ENCODE measurements around the gene LMAN1L. TPM values are rescaled to one million over a fixed set of nuclear protein-coding genes. Genes with fewer than 3 reads are reported as not detected.

Gene LMAN1L
- polyA plus RNA-seq, 1 donor (not counting 4 experiments of a cell fraction or from before 2014, with no cell fraction given), result not detected

GRCh38 chr15:74851960-74852359, 39.3 kb downstream of the LMAN1L start:
- no peak for TF ChIP-seq EZH2 (IDR thresholded peaks at IDR 0.05; ENCODE audit: low read length)
- no peak for TF ChIP-seq CTCF (optimal IDR thresholded peaks at IDR 0.05 in 1 of 3, IDR thresholded peaks at IDR 0.05 in 1 of 3, conservative IDR thresholded peaks at IDR 0.05 in 1 of 3; ENCODE audit: extremely low read depth in 1 of 3, insufficient read depth in 2 of 3, low read length in 3 of 3)
- Histone ChIP-seq H3K4me2 (ENCODE audit: control insufficient read depth, extremely low read depth, insufficient read depth, low read depth, low read length) (no peak overlapping the region), H3K36me3 (ENCODE audit: control insufficient read depth in 2 of 2, extremely low read depth in 1 of 2, insufficient read depth in 2 of 2, low read length in 2 of 2) (peaks cover 40 to 47% of the 10 kb centered on the region in 2 experiments), H3K27me3 (ENCODE audit: control insufficient read depth, extremely low read depth, insufficient read depth, low read length) (no peaks in the 10 kb centered on the region), H3K79me2 (ENCODE audit: control insufficient read depth, insufficient read depth, low read length) (peaks cover 6% of the 10 kb centered on the region), H3K4me1 (ENCODE audit: control insufficient read depth, extremely low read depth, insufficient read depth, low read length) (peaks cover 10% of the 10 kb centered on the region), H2AFZ (ENCODE audit: control insufficient read depth, low read length) (no peak overlapping the region), H3K9me1 (ENCODE audit: control insufficient read depth, extremely low read depth, insufficient read depth, low read length) (peaks cover 2% of the 10 kb centered on the region), H3K9me3 (ENCODE audit: control insufficient read depth, low read depth, low read length) (no peaks in the 10 kb centered on the region), H3K27ac (ENCODE audit: control insufficient read depth, insufficient read depth, low read length) (no peak overlapping the region), H4K20me1 (ENCODE audit: control insufficient read depth, extremely low read depth, insufficient read depth, low read length) (no peaks in the 10 kb centered on the region), H3K4me3 (ENCODE audit: control insufficient read depth in 2 of 3, extremely low read depth in 1 of 3, insufficient read depth in 2 of 3, low read depth in 1 of 3, low read length in 3 of 3) (no peak overlapping the region), H3K9ac (ENCODE audit: control insufficient read depth, extremely low read depth, insufficient read depth, low read length) (no peak overlapping the region)
- FAIRE-seq (no peak), DNase-seq (ENCODE audit: low read depth, low spot score) (no peak)
- dilution Hi-C loops (cut with MboI; ENCODE audit: extremely low pct_ligation_motif_present, low sequenced_read_pairs), result no loop called here

GRCh38 chr15:74854453-74855022, 41.9 kb downstream of the LMAN1L start:
- DNase-seq (ENCODE audit: low read depth, low spot score) (no peak), FAIRE-seq (no peak)
- peaks cover 13% of the 10 kb centered on the region for H3K79me2 ChIP-seq (ENCODE audit: control insufficient read depth, insufficient read depth, low read length)
- TF ChIP-seq CTCF (optimal IDR thresholded peaks at IDR 0.05 in 1 of 3, IDR thresholded peaks at IDR 0.05 in 1 of 3, conservative IDR thresholded peaks at IDR 0.05 in 1 of 3; ENCODE audit: extremely low read depth in 1 of 3, insufficient read depth in 2 of 3, low read length in 3 of 3) (no peak), EZH2 (IDR thresholded peaks at IDR 0.05; ENCODE audit: low read length) (no peak)
- no peak overlapping the region for H3K4me2 ChIP-seq (ENCODE audit: control insufficient read depth, extremely low read depth, insufficient read depth, low read depth, low read length)
- no peak overlapping the region for H2AFZ ChIP-seq (ENCODE audit: control insufficient read depth, low read length)
- dilution Hi-C loops (cut with MboI; ENCODE audit: extremely low pct_ligation_motif_present, low sequenced_read_pairs), result no loop called here
- peaks cover 21% of the 10 kb centered on the region for H3K4me1 ChIP-seq (ENCODE audit: control insufficient read depth, extremely low read depth, insufficient read depth, low read length)
- peaks cover 6% of the 10 kb centered on the region for H3K9me1 ChIP-seq (ENCODE audit: control insufficient read depth, extremely low read depth, insufficient read depth, low read length)
- no peaks in the 10 kb centered on the region for H3K27me3 ChIP-seq (ENCODE audit: control insufficient read depth, extremely low read depth, insufficient read depth, low read length)
- no peak overlapping the region for H3K27ac ChIP-seq (ENCODE audit: control insufficient read depth, insufficient read depth, low read length)
- no peaks in the 10 kb centered on the region for H3K9me3 ChIP-seq (ENCODE audit: control insufficient read depth, low read depth, low read length)
- no peak overlapping the region for H3K9ac ChIP-seq (ENCODE audit: control insufficient read depth, extremely low read depth, insufficient read depth, low read length)
- H4K20me1 ChIP-seq (ENCODE audit: control insufficient read depth, extremely low read depth, insufficient read depth, low read length), result no peaks in the 10 kb centered on the region
- no peak overlapping the region for H3K4me3 ChIP-seq (ENCODE audit: control insufficient read depth in 2 of 3, extremely low read depth in 1 of 3, insufficient read depth in 2 of 3, low read depth in 1 of 3, low read length in 3 of 3)
- peaks cover 38 to 41% of the 10 kb centered on the region in 2 experiments for H3K36me3 ChIP-seq (ENCODE audit: control insufficient read depth in 2 of 2, extremely low read depth in 1 of 2, insufficient read depth in 2 of 2, low read length in 2 of 2)
